ENCODE results near the gene SLC28A1.
A peak's percentile ranks its signal among the peaks of the same experiment; 100 is the strongest.
"Not testable (repeated sequence)": the region's sequence is repeated elsewhere in the genome, so short reads cannot be mapped to it uniquely, and the experiment has no call there.

The SLC28A1 gene

DNA sequence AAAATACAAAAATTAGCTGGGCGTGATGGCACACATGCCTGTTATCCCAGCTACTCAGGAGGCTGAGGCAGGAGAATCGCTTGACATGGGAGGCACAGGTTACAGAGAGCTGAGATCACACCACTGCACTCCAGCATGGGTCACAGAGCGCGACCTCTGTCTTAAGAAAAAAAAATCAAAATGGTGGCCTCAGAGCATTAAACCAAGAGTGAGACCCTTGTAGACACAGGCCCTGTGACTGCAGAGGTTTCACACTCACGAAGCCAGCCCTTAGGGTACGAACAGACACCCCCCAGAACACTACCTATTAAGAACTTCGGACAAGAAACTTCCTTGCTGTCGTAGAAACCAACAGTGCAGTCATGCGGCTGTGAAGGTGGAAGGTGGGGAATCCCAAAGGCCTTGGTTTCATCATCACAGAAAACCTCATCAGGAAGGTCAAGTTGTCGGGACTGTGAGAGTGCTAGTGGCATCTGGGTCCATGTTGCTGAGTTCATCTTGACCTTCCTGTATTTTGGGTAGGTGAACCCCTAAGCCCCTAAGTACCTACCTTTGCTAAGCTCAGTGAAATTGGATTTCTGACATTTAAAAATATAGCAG, 92.4 kb downstream of the SLC28A1 start:
- DNase-seq = no peak

- no peak for DNase-seq
Measured at GRCh38 chr15:84979651-84980050, 95.2 kb downstream of the SLC28A1 start.

DNA sequence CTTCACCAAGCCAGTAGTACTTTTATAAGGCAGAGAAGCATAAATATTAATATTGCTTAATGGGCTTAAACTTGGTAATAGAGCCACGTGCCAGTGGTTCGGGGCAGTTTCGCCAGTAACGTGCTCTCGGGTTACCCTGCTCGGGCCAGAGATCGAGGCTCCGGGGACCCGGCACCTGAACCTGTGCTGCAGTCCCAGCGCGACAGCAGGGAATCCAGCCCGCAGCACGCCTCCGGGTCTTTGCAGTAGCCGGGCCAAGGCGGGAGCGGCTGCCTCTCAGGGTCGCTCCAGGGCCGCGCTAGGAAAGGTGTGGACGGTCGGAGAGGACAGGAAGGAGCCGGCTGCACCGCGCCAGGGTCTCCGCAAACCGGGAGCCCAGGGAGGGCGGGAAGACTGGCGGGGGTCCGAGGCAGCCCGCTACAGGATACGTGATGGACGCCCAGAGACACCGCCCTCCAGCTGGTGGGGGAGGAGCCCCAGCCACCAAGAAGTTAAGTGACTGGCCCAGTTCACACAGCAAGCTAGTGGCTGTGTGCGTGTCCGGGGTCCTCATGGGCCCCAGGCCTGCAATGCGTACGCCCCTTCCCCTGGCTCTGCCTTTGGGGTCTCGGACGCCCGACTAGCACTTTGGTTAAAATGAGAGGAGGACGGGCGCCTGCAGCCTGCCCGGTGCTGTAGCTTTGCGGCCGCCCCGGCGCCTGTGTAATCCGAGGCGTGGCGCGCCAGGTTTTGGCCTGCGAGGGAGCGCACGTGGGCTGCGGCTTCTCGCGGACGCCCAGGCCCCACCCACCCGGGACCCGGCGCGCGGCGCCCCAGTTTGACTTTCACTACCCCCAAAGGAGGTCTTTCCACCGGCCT, 96.0 kb downstream of the SLC28A1 start:
- DNase-seq = peak; percentile 90

DNA sequence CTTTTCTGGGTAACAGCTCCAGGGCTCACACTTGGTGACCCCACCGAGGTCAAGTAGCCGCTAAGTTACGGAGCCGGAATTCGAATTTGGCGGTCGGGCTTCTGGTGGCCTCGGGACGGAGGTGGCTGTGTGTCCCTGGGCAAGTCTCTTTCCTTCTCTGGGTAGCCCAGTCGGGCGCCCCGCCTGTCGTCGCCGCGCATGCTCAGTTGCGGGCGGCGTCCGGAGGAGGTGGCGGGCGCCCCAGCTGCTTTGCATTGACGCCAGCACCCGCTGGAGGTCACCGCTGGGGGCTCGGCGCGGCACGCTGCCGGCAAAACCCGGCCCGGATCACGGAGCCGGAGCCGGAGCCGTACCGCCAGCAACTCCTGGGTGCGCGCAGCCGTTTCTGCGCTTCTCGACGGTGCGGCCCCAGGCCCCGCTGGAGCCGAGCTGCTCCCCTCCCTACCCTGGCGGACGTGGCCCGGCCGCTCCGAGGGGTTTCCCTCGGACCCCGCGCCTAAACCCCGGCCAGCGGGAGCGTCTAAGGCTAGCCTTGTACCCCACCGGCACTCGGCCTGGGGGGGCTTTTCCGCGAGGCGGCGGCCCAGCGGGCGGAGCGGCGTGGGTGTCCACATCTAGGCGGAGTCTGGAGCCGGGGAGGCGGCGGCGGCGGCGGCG, 96.7 kb downstream of the SLC28A1 start:
- peak; percentile 98 for DNase-seq

DNA sequence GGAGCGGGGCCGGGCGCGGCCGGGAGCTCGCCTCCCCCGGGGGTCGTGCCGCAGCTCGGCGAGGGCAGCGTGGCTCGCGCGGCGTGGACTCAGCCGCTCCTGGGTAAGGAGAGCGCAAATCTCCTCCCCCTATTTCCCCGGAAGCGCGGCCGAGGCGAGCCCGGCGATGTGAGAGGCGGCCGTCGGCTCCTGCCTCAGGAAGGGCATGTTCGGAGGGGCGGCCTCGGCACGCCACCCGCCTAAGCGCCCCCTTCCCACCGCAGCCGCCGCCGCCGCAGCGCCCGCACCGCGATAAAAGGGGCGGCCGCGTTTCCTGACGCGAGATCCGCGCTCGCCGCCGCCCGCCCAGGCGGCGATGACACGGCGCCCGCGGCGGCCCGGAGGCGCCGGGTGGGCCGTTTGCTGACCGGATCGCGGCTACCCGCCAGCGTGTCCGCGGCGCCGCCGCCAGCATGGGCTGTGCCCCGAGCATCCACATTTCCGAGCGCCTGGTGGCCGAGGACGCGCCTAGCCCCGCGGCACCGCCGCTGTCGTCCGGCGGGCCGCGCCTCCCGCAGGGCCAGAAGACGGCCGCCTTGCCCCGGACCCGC, 97.3 kb downstream of the SLC28A1 start, which contains the start of gene PDE8A:
PDE8A (plus strand) TSS at position 146 of the 590 bp plus-strand sequence; CDS start at position 453, 307 bp downstream.
- peak; percentile 64 for DNase-seq

- no peak for DNase-seq
Measured at GRCh38 chr15:84982301-84982920, 97.9 kb downstream of the SLC28A1 start.

- DNase-seq = no peak
Measured at GRCh38 chr15:84983294-84983693, 98.8 kb downstream of the SLC28A1 start.

DNA sequence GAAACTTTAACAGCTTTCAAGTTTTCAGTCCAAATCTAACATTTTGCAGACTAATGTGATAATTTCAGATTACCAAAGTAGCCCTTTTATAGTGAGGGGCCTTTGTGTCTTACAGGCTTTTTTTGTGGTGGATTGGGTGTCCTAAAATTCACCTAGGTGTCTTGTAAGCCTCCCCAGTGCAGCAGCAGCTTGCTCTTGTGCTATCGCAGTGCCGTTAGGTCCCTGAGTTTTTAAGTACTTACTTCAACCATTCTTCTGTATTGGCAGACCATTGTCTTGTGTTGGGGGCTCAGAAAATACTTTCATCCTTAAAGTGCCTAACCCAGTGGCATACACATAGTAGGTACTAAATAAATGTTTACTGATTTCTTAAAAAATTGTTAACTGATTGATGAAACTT, 99.2 kb downstream of the SLC28A1 start:
- no peak for DNase-seq

DNA sequence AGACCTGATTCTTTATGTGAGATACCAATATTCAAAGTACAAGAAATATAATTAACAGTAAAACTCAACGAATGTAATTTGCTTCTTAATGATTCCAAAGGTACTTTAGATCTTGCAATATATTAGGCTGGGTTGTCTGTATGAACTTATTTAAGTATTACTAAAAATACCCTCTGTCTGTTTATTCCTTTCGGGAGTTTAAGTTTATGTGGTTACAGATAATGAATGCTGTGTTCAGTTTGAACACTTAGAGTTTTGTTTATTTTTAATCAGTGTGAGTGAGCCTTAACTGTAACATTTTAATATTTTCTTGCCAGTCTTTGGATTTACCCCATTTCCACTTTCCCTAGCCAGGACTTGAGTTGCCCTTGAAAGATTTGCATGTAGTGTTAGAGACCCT, 100.7 kb downstream of the SLC28A1 start:
- no peak for DNase-seq

DNA sequence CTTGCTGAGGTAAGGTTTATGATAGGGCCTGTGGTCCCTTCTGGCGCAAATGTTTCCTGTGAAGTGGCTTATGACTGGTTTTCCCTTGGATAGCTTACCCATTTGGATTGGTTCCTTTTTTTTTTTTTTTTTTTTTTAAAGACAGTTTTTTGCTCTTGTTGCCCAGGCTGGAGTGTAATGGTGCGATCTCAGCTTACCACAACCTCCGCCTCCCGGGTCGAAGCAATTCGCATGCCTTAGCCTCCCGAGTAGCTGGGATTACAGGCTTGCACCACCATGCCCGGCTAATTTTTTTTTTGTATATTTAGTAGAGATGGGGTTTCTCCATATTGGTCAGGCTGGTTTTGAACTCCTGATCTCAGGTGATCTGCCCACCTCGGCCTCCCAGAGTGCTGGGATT, 102.9 kb downstream of the SLC28A1 start:
- DNase-seq = not testable (repeated sequence)

GRCh38 chr15:84987949-84988624, 103.6 kb downstream of the SLC28A1 start:
- no peak for DNase-seq

- DNase-seq = no peak
Measured at GRCh38 chr15:84988909-84989644, 104.6 kb downstream of the SLC28A1 start.

GRCh38 chr15:84990507-84990906, 106.0 kb downstream of the SLC28A1 start:
- DNase-seq = no peak

DNA sequence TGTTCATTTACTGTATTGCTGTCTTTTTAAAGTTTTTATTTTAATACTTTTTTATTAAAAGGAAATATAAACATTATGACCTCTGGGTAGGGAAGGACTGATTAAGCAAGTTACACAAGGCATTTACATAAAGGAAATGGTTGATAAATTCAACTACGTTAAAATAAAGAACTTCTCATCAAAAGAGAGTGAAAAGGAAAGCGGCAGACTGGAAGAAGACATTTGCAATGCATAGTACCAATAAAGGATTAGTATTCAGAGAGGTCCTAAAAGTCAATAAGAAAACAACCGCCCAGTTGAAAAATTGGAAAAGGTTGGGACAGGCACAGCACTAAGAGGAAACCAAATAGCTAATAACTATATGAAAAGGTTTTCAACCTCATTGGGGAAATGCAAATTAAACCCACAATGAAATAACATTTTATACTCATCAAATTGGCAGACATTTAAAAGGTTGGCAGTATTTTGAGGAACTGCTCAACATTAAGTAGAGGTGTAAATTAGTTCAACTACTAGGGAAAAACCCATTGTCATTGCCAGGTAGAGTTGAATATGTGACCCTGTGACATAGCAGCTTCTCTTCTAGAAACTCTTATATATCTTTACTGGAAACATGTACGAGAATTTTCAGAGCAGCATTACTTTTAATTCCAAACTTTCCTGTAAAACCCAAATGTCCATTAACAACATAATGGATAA, 106.7 kb downstream of the SLC28A1 start:
- DNase-seq = no peak

- DNase-seq = peak; percentile 46
Measured at GRCh38 chr15:84992157-84992944, 107.9 kb downstream of the SLC28A1 start.

All from OCI-M1 (cell line).